Tibial nerve (tissue), 4 donors: Measurements from ENCODE around the gene SORCS2.

Experiments
- CTCF ChIP-seq, 5 experiments: fragments of 200-600 bp in 3 of 5; fragments of 450-650 bp in 2 of 5; sonication (generic) in 3 of 5; IDR thresholded peaks; one replicate each; pipeline ENCODE4 v1.5.1; 2016 to 2019; ENCODE audit warnings: antibody characterized with exemption in 5 of 5, mild to moderate bottlenecking in 3 of 5, moderate library complexity in 2 of 5
- EP300 ChIP-seq, 2 donors: sonication (generic); formaldehyde crosslinking; IDR thresholded peaks; one replicate each; pipeline ENCODE4 v1.6.1; 2017; ENCODE audit warnings: antibody characterized with exemption in 2 of 2, mild to moderate bottlenecking in 1 of 2

GRCh38 chr4:7625071-7625470 is 432.7 kb downstream of the SORCS2 start:
- TF ChIP-seq CTCF (IDR thresholded peaks at IDR 0.05), result no peak
- no peak for TF ChIP-seq EP300 (IDR thresholded peaks at IDR 0.05)
